ENCODE results near the gene AUTS2.

AUTS2 gene

GRCh38 chr7:69622960-69623359 is 24.7 kb downstream of the AUTS2 start:
- in situ Hi-C loops (cut with MboI; ENCODE audit: low sequenced_read_pairs), result no loop called here

GRCh38 chr7:69624435-69625230 is 26.4 kb downstream of the AUTS2 start:
- in situ Hi-C loops (cut with MboI; ENCODE audit: low sequenced_read_pairs), result no loop called here

- in situ Hi-C loops (cut with MboI; ENCODE audit: low sequenced_read_pairs), result no loop called here
Observed at GRCh38 chr7:69625238-69625637, 27.0 kb downstream of the AUTS2 start.

GRCh38 chr7:69625798-69626197 is 27.5 kb downstream of the AUTS2 start:
- in situ Hi-C loops (cut with MboI; ENCODE audit: low sequenced_read_pairs), result no loop called here

GRCh38 chr7:69630292-69630691 is 32.0 kb downstream of the AUTS2 start:
- in situ Hi-C loops (cut with MboI; ENCODE audit: low sequenced_read_pairs), result no loop called here

GRCh38 chr7:69631131-69631530 is 32.9 kb downstream of the AUTS2 start:
- in situ Hi-C loops (cut with MboI; ENCODE audit: low sequenced_read_pairs), result no loop called here

GRCh38 chr7:69632280-69632679 is 34.0 kb downstream of the AUTS2 start:
- in situ Hi-C loops (cut with MboI; ENCODE audit: low sequenced_read_pairs), result no loop called here

GRCh38 chr7:69633122-69633831 is 35.0 kb downstream of the AUTS2 start:
- in situ Hi-C loops (cut with MboI; ENCODE audit: low sequenced_read_pairs), result no loop called here

GRCh38 chr7:69635555-69636185 is 37.4 kb downstream of the AUTS2 start:
- in situ Hi-C loops (cut with MboI; ENCODE audit: low sequenced_read_pairs), result no loop called here

GRCh38 chr7:69638674-69639073 is 40.4 kb downstream of the AUTS2 start:
- in situ Hi-C loops (cut with MboI; ENCODE audit: low sequenced_read_pairs), result no loop called here

- in situ Hi-C loops (cut with MboI; ENCODE audit: low sequenced_read_pairs), result no loop called here
Observed at GRCh38 chr7:69640216-69640615, 41.9 kb downstream of the AUTS2 start.

GRCh38 chr7:69640925-69641594 is 42.8 kb downstream of the AUTS2 start:
- in situ Hi-C loops (cut with MboI; ENCODE audit: low sequenced_read_pairs), result no loop called here

- in situ Hi-C loops (cut with MboI; ENCODE audit: low sequenced_read_pairs), result no loop called here
Observed at GRCh38 chr7:69643265-69643664, 45.0 kb downstream of the AUTS2 start.

GRCh38 chr7:69643708-69644445 is 45.6 kb downstream of the AUTS2 start:
- in situ Hi-C loops (cut with MboI; ENCODE audit: low sequenced_read_pairs), result no loop called here

- in situ Hi-C loops (cut with MboI; ENCODE audit: low sequenced_read_pairs), result no loop called here
Observed at GRCh38 chr7:69645683-69646082, 47.4 kb downstream of the AUTS2 start.

- in situ Hi-C loops (cut with MboI; ENCODE audit: low sequenced_read_pairs), result no loop called here
Observed at GRCh38 chr7:69651101-69651590, 52.9 kb downstream of the AUTS2 start.

- in situ Hi-C loops (cut with MboI; ENCODE audit: low sequenced_read_pairs), result no loop called here
Observed at GRCh38 chr7:69652947-69653701, 54.8 kb downstream of the AUTS2 start.

GRCh38 chr7:69653806-69654205 is 55.5 kb downstream of the AUTS2 start:
- in situ Hi-C loops (cut with MboI; ENCODE audit: low sequenced_read_pairs), result no loop called here

- in situ Hi-C loops (cut with MboI; ENCODE audit: low sequenced_read_pairs), result no loop called here
Observed at GRCh38 chr7:69654381-69654780, 56.1 kb downstream of the AUTS2 start.

Measured in hTERT RPE-1 (cell line).